HepG2 (cell line): ENCODE data around the gene BARX1.

Experiments
- ARNTL ChIP-seq: sonication (generic); formaldehyde crosslinking; IDR thresholded peaks from 2 replicates; pipeline ENCODE4 v1.4.0; 2020; ENCODE audit warnings: mild to moderate bottlenecking, missing genetic modification reagents
- BRD4 ChIP-seq: sonication (generic); formaldehyde crosslinking; IDR thresholded peaks from 2 replicates; pipeline ENCODE4 v1.4.0; 2020; ENCODE audit warnings: missing genetic modification reagents
- CTCF ChIP-seq: sonication (generic); formaldehyde crosslinking; IDR thresholded peaks from 2 replicates; pipeline ENCODE4 v1.5.0; 2020; ENCODE audit warnings: mild to moderate bottlenecking, missing genetic modification reagents, moderate library complexity
- ESRRA ChIP-seq: sonication (generic); formaldehyde crosslinking; IDR thresholded peaks from 2 replicates; pipeline ENCODE4 v1.5.1; 2020; ENCODE audit warnings: mild to moderate bottlenecking, low read depth, missing genetic modification reagents
- ZNF570 ChIP-seq: sonication (generic); formaldehyde crosslinking; IDR thresholded peaks from 2 replicates; pipeline ENCODE4 v1.4.0; 2020; ENCODE audit warnings: mild to moderate bottlenecking, missing genetic modification reagents, borderline replicate concordance

DNA sequence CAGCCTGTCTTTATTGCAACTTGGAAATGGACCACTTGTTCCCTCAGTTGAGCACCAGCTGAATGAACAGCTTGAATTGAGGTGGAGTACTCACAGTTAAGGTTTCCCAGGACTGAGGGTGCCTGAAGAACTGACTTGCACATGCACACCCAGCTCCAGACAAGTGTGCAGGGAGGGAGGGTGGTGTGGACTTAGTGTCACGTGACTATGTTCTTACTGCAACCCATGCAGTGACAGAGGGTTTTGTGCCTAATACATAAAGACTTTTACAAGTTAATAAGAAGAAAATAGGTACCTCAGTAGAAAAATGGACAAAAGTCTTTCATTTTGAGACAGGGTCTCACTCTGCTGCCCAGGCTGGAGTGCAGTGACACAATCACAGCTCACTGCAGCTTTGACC lies 18.0 kb downstream of the BARX1 start:
- TF ChIP-seq BRD4 (CRISPR knock-in tag) (no peak), ZNF570 (CRISPR knock-in tag) (no peak), CTCF (CRISPR knock-in tag) (no peak), ESRRA (CRISPR knock-in tag) (no peak), ARNTL (CRISPR knock-in tag) (no peak)
